ENCODE results near the gene IFT27. TPM values are rescaled to one million over a fixed set of nuclear protein-coding genes. Genes with fewer than 3 reads are reported as not detected.
A peak's percentile ranks its signal among the peaks of the same experiment; 100 is the strongest.

IFT27 gene
- polyA plus RNA-seq, 5 donors = 42.4 to 52.2 (median 50.1) TPM

DNA sequence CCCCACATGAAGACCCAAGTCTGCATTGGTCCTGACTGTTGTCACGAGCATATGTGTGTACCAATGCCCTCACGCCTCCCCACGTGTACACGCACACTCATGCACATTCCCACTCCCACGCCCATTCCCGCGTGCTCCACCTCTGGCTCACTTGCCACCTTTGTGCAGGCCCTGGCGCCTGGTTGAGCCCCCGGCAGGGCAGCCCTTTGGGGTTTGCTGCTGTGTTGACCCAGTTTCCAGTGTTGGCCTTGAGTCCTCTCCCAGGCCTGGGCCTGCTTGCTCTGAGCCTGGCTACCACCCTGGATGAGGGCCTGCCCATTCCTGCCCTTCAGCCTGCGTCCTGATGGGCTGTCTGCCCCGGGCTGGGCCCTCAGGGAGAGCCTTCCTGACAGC, 22.8 kb upstream of the IFT27 start:
- DNase-seq = no peak

DNA sequence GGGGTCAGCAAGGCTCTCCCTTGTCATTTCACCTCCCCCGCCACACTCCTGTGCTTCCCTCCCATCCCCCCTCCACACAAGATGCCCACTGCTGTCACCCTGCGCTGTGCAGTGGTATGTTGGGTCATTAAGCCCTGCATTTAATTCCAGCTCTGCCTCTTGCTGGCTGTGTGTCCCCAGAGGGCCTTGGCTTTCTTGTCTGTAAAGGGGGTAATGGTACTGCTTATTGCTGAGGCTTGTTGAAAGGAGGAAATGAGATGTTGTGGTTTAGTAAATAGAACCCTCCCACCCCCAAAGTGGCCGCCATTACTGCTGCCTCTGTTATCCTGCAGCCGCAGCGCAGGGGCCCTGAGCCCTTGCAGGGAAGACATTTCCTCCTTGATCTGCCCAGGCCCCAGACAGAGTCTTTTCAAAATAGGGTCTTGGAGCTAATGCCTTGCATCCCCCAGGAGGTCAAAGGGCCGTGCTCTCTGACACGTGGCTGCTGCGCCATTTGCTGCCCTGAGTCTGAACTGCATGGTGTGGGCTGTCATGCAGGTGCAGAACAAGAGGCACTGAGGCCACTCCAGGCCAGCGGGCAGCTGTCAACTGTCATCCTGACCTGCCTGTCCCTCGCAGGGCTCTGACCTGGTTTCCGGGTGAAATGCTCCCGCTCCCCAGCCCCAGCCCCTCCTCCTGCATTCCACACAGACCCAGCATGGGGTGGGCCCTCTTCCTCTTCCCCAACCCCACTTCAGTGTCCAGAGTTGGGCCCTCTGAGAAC, 22.2 kb upstream of the IFT27 start:
- DNase-seq = no peak

DNA sequence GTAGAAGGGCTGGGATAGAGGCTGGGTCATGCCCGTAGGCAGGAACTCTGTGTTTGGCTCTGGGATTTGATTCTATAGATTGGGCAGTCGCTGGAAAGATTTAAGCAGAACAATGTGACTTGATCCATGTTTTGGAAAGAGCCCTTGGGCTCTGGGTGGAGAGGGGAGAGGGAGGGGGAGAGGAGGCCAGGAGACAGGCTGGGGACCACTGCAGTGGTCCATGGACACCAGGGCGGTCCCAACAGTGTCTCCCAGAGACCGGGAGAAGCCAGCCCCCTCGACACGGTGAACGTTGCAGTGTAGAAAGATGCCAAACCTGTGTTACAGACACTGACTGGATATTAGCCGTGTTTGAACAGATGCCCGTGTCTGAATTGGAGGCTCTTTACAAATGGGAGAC, 21.5 kb upstream of the IFT27 start:
- no peak for DNase-seq

DNA sequence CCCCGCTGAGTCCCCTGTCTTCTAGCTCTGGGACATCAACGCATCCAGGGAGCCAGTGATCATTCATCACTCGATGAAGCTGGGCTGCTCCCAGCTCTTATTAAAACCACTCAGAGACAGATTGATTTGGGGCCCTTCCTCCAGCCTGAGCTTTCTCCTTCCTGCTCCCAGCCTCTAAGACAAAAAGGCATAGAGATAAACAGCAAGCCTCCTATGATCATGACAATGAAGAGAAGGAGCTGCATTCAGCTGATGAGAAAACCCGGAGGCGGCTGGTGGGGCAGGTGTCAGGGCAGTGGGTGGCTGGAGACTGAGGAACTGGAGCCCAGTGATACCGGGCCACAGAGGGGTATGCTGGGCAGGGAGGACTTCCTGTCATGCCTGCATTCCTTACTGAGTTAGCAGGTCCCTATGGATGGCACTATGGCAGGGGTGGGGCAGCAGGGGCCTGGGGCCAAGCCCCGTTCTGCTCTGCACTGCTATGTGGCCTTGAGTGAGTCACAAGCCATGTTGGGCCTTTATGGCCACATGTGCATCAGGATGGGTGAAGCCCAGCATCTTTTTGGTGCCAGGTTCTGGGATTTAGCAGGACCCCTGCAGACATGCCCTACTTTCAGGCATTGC, 20.7 kb upstream of the IFT27 start:
- DNase-seq = no peak

DNA sequence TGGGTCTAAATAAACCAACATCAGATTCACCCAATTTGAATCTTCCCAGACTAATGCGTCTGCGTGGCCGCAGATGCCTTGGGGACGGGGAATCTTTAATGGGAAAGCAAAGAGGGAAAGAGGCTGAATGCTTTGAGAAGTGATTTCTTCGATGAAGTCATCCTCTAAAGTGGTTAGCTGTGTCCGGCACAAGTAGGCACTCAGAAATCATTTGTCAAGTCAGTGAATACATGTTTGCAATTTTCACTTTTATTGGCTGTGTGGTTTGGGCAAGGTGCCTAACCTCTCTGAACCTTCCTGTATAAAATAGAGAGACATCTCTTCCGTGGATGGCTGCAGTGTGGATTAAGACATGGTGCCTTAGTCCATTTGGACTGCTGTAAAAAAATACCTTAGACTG, 19.7 kb upstream of the IFT27 start:
- DNase-seq = no peak

DNA sequence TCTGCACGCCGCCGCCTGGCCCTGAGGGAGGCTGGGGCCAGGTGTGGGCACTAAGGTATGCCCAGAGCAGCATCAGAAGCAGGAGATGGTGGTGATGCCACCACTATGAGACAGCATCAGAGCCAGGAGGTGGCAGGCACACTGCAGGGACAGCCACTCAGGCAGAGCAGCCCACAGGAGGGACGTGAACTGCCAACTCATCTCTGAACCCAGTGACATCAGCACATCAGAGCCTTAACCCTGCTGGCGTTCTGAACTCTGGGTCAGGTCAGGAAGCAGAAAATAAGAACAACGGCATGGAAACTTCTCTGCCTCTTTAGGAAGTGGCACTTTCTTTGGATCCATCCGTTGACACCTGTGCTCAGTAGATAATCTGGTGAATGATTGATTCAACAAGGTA, 14.7 kb upstream of the IFT27 start:
- DNase-seq = no peak

DNA sequence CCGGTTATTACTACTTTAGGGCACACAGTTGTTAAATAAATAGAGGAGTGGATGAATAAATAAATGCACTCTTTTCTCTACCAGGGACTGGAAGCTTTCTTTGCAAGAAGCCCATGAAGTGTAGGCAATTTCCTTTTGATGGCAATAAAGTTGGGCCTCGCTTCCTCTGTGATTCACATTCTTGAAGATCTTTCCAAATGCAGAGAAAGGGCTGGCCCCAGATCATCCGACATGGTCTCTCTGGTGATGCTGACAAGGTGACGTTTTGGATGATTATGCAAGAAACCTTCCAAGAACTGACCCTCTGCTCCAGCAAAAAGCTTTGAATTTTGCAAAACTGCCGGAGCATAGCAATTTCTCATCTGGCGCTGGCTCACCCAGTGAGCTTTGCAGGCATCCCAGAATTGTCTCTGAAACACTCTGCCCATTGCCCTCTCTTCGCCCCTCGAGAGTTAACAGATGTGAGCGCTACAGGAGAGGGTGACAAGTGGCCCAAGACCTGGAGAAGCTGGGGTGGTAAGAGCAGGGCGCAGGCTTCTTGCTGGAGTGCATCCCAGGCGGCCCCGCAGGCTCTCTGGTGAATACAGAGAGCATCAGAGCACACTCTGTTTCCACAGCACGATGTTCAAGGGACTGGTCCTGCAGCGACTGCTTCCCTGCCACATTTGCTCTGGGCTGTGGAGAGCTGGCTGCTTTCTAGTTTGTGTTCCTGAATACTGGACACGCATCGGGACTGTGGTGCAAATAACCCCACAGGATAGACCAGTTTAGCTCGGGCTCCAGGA, 11.5 kb upstream of the IFT27 start:
- no peak for DNase-seq

DNA sequence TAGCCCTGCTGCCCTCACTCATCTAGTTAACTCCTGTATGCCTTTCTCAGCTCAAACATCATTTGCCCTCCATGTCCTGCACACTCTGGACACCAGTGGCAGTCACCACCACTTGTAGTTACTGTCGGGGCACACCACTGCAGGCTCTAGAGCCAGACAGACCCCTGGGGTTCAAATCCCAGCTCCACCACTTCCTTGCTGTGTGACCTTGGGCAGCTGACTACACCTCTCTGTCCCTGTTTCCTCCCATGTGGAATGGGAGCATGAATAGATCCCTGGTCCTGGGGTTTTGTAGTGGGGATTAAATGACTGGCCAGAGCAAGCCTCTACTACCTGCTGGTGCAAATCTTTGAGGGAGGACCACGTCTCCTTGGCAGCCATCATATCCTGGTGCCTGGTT, 7.8 kb upstream of the IFT27 start:
- DNase-seq = no peak

DNA sequence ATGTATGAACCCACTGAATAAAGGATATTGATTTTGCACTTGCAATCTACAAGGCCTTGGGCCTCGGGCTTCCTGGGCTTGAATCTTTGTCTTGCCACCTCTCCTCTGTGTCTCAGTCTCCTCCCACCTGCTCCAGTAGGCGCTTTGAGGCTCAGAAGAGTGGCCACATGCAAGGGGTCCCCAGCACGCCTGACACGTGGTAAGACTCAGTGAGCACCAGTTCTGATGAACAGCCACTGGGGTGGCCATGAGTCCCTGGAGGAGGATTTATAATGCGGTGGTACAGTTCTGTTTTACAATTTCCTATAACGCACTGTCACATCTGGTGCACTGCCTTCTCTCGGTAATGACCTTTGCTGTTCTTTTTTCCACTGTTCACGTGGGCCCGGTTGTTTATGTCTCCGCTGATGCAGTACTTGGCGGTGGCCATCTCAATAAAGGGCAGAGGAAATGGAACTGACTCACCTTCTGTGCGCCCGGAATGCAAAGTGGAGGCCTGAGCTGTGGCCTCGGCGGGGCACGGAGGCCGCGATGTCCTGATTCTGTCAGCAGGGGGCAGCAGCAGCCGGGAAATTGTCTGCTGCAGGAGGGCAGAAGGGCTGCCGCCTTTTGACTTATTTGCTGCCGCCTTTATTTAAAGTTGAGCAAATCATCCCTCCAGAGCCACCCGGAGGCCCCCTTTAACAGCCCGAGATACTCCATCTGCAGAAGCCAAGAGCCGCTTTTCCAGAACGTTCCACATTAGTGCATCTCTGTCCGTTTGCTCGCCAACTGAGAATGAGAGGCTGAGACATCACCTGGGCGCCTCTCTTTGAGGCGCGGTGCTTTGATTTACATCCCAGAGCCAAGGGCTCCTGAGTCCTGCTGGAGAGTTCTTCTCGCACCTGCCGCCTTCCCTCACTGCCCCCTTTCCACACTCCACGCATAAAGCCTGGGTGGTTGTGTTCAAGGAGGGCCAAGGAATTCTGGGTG, 6.0 kb upstream of the IFT27 start:
- peak; percentile 42 to 55 for DNase-seq

DNA sequence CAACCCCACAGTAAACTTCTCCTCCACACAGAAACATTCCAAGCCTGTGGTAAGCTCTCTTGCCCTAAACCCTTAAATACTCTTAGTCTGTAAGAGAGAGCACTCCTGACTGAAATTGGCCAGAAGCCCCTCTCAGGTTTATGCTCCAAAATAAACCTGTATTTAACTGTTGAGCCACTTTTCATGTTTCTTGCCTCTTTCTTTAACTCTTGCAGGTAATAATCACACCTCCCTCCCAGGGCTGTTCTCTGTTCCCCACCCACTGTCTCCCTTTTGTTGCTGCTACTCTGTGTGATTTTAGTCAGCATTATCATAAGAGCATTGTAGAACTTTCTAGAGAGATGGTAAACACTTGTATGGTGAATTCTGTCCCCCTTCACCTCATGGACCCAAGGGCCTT, 2.1 kb upstream of the IFT27 start:
- no peak for DNase-seq

DNA sequence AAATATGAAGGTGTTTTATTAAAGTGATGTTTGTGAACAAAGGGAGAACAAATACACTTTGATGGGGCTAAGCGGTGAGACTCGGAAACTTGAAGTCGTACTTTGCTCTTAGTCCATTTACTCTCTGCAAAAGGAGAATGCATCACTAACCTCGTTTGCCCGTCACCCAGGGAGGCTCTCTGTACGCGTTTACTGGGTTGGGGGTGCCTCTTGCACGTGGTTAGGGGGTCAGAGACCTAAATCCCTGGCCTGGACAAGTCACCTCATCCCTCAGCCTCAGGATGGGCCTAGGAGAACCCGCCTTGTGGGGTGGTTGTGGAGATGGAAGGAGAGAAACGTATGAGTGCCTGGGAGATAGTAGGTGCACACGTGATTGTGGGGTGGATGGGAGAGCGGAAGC, 803 bp upstream of the IFT27 start:
- no peak for DNase-seq

DNA sequence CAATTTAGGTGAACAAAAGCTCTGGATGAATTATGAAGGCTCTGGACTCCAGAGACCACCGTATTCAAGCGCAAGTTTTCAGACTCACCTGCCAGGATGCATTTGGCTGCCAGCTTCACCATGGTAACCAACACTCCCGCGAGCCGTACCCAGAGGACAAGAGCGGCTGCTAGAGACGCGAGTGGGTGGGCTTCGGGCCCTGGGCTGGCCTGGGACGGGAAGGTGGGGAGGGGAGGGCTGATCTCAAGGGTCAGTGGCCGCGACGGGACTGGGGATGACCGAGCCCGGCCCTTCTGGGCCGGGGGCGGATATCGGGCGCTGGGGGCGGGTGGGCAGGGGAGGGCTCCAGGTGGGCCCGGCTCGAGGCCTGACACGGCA, 344 bp downstream of the IFT27 start:
- DNase-seq = peak in 1 of 2 donors; percentile 31

DNA sequence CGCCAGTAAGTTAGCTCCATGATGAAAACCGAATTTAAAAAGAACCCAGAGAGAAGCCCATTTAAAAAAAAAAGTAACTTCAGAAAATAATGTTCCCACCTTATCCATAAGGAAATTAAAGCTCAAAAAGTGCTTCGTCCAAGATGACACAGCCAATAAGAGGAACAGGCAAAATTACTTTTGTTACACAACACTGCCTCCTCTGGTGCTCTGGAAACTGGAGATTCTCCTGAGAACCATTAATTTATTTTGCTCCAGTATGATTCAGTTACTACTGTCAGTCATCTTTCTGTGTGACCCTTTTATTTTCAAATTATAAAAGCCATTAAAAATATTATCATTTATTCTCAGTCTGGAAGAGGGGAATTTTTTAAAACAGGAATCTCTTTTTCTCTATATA, 2.0 kb downstream of the IFT27 start:
- no peak for DNase-seq

DNA sequence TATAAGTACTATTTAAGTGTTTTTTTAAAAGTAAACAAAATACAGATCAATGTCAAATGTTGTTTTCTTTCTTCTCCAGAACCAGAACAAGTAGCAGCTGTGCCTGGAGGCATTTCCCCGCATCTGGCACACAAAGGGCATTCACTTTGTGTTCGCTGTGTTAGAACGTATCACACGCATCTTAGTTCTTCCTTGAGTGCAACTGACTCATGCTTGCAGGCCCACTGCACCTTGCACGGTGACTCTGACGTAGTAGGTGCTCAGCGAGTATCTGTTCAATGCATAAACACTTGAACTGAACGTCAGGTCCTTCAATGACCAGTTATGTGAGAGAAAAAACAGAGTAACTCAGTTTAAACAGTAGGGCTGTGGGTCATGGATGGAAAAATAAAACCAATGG, 3.5 kb downstream of the IFT27 start:
- DNase-seq = no peak

DNA sequence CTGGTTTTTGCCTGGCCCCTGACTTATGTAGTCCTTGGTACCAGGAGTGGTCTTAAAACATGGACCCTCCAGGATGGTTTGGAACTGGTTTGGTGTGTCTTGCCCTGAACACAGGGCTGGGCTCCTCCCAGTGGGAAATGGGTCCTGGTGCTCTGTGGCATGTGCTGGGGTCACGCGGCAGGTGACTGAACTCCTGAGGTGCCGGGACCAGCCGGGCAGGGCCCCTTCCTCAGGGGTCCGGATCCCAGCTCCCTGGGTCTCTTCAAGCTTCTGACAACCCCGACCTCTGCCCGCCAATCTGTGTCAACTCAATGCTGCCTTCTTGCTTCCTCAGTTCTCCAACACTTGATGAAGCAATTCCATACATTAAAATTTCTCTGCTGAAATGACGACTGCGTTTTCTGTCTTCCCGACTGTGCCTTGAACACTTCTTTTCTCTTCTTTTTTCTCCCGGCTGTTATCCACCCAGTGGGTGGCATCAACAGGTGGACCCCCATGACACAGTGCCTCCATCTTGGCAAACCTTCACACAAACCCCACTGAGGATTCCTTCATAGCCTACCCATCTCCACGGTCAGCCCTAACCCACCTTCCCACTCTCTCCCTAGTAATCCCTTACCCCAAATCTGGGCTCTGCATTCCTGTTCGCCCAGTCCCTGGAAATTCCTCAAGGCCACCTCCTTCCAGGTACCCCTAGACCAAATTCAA, 4.4 kb downstream of the IFT27 start:
- DNase-seq = no peak

DNA sequence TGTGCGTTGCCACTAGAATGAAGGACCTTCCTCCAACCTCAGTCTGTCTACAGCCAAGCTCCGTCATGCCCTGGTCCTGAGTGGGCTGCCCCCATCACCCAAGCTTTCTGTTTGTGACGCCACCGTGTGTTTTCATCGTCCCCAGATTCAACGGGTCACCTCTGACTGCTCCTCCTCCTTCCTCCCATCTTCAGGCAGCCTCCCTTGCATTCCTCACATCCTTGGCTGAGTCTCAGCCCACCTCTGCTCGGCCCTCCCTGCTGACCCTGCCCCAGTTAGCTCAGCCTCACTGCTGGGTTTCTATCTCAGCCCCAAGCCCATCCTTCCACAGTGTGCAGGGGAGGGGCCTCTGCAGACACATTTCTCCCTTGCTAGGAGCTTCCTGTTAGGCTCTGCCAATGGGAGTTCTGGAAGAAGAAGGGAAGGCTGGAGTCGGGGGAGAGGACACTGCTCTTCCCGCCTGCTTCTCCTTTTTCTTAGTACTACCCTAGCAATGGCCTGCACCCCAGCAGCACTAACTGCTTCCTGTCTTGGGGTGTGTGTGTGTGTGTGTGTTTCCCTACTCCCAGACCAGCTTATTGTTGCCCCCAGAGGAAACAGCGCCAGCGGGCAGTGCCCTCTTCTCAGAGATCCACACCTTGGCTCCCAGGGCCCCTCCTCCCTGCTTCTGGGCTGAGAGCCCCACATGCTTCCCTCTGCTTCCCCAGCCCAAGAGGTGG, 5.2 kb downstream of the IFT27 start:
- no peak for DNase-seq

DNA sequence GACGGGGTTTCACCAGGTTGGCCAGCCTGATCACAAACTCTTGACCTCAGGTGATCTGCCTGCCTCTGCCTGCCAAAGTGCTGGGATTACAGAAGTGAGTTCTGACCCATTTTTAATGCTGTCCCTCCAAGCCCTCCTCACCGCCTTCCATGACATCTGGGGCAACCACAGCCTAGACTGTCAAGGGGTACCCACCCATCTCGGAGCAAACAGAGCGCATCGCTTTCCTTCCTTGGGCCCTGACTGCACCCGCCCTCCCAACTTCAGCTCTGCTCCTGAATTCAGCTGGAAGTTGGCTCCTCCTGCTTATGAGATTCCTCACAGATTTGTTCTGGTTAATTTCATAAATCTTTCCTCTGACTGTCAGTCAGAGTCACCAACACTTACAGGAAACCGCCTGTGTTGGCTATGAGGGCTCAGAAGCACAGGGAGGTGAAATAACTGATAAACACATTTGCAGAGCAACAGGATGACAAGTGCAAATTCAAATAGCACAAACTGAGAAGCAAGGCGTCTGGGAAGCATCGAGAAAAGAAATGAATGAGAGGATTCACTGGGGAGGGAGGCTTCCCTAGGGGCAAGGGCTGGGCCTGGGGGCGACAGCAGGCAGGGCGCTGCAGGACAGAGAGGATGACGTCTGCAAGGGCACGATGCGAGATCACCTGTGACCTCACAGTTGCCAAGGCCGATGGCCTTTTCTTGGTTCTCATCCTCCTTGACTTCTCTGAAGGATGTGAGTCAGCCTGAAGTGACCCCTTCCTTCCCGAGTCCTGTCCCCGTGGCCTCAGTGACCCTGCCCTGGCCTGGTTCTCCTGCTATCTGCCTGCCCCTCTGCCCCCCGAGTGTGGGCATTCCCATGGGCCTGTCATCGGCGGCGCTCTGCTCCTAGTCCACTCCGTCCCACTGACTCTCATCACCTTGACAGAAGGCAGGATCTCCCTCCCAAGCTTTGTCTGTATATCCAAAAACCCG, 6.1 kb downstream of the IFT27 start:
- no peak for DNase-seq

DNA sequence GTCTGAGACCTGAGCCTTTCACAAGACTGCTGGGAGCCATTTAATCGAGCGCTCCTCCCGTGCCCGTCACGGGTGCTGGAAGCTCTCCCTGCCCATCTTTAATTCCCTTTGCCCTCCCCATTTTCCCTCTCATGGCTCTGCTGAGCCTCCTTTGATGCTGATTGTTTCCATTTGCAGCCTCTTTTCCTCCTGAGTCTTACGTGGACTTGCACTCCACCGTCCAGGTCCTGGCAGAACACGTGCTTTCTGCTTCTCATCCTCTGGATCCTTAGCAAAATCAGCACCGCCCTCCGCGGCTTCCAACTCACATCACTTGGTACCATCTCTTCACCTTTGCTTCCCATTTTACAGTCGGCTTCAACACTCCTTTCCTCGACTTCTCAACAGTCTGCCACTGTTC, 7.3 kb downstream of the IFT27 start:
- DNase-seq = no peak

DNA sequence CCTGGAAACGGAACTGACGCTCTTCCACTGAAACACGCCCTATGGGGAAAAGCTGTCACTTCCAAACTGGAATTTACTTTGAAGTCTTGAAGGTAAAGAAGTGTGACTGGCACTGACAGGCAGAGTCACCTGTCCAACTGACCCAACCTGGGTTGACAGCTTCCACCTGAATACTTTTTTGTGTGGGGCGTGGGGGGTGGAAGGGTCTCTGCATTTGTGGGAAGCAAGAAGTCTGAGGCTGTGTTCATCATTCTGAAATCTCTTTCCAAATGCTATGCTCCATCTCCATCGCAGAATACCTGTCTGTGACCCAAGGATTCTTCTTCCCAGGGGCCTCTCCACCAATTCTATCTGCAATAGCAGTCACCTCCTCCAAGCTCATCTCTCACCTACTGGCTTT, 7.8 kb downstream of the IFT27 start:
- DNase-seq = no peak

Measured in right lung (tissue), 5 donors.